ENCODE results near the gene RPA3. TPM values are rescaled to one million over a fixed set of nuclear protein-coding genes. Genes with fewer than 3 reads are reported as not detected.
"Not testable (repeated sequence)": the region's sequence is repeated elsewhere in the genome, so short reads cannot be mapped to it uniquely, and the experiment has no call there.

Gene RPA3
- total RNA-seq, 3 donors from 2014 or later (not counting 1 experiment from before 2014, with no cell fraction given) = 14.2 to 25.9 (median 22.6) TPM

- H3K4me1 Mint-ChIP-seq = peaks cover 28 to 31% of the 10 kb centered on the region in 2 donors
- H3K27me3 Mint-ChIP-seq (ENCODE audit: low read depth in 2 of 2) = no peaks in the 10 kb centered on the region
- peaks cover 10% of the 10 kb centered on the region for H3K36me3 Mint-ChIP-seq
- H3K27ac Mint-ChIP-seq = peak overlapping the region in 1 of 2 donors; percentile 2
- no peak for TF ChIP-seq CTCF (IDR thresholded peaks at IDR 0.05)
- no peaks in the 10 kb centered on the region for H3K4me1 ChIP-seq (ENCODE audit: control insufficient read depth, insufficient read depth, low read length)
- H3K4me3 Mint-ChIP-seq = no peak overlapping the region
- H3K27ac ChIP-seq (ENCODE audit: low read length) = no peak overlapping the region
- DNase-seq (no peak), ATAC-seq (no peak)
- H3K4me3 ChIP-seq (ENCODE audit: low read length) = no peak overlapping the region
- peaks cover 2 to 4% of the 10 kb centered on the region in 2 donors for H3K9me3 Mint-ChIP-seq
- 86% methylated on average over 2 of the region's 3 CpGs for WGBS (ENCODE audit: insufficient coverage)
- intact Hi-C loops (cut with micrococcal nuclease) = no loop called here
- no peaks in the 10 kb centered on the region for H3K9me3 ChIP-seq (ENCODE audit: control insufficient read depth, insufficient read depth, low read length)
- H3K36me3 ChIP-seq (ENCODE audit: control insufficient read depth, insufficient read depth, low read length) = no peaks in the 10 kb centered on the region
- no peaks in the 10 kb centered on the region for H3K27me3 ChIP-seq (ENCODE audit: control insufficient read depth, insufficient read depth, low read length)
Measured at GRCh38 chr7:7664291-7664690, 54.1 kb downstream of the RPA3 start.

- intact Hi-C loops (cut with micrococcal nuclease) = no loop called here
- Mint-ChIP-seq H3K4me1 (peaks cover 35 to 37% of the 10 kb centered on the region in 2 donors), H3K27ac (no peak overlapping the region), H3K36me3 (peaks cover 14% of the 10 kb centered on the region), H3K27me3 (ENCODE audit: low read depth in 2 of 2) (no peaks in the 10 kb centered on the region), H3K4me3 (no peak overlapping the region), H3K9me3 (peaks cover 4 to 8% of the 10 kb centered on the region in 2 donors)
- H3K9me3 ChIP-seq (ENCODE audit: control insufficient read depth, insufficient read depth, low read length) = no peaks in the 10 kb centered on the region
- ATAC-seq (no peak), DNase-seq (peak in 1 of 2 donors; percentile 13)
- no peaks in the 10 kb centered on the region for H3K4me1 ChIP-seq (ENCODE audit: control insufficient read depth, insufficient read depth, low read length)
- H3K27me3 ChIP-seq (ENCODE audit: control insufficient read depth, insufficient read depth, low read length) = no peaks in the 10 kb centered on the region
- H3K27ac ChIP-seq (ENCODE audit: low read length) = no peak overlapping the region
- H3K36me3 ChIP-seq (ENCODE audit: control insufficient read depth, insufficient read depth, low read length) = no peaks in the 10 kb centered on the region
- no peak overlapping the region for H3K4me3 ChIP-seq (ENCODE audit: low read length)
- over 99% methylated on average over 6 of the region's 6 CpGs for WGBS (ENCODE audit: insufficient coverage)
- no peak for TF ChIP-seq CTCF (IDR thresholded peaks at IDR 0.05)
Measured at GRCh38 chr7:7662527-7662926, 55.9 kb downstream of the RPA3 start.

- peaks cover 14% of the 10 kb centered on the region for H3K36me3 Mint-ChIP-seq
- H3K27me3 Mint-ChIP-seq (ENCODE audit: low read depth in 2 of 2); H3K4me3 Mint-ChIP-seq; DNase-seq; H3K27ac ChIP-seq (ENCODE audit: low read length); H3K4me1 ChIP-seq (ENCODE audit: control insufficient read depth, insufficient read depth, low read length); H3K27ac Mint-ChIP-seq; H3K9me3 Mint-ChIP-seq; H3K36me3 ChIP-seq (ENCODE audit: control insufficient read depth, insufficient read depth, low read length); intact Hi-C loops (cut with micrococcal nuclease); H3K4me3 ChIP-seq (ENCODE audit: low read length); H3K27me3 ChIP-seq (ENCODE audit: control insufficient read depth, insufficient read depth, low read length); H3K9me3 ChIP-seq (ENCODE audit: control insufficient read depth, insufficient read depth, low read length); ATAC-seq: not testable (repeated sequence)
- peaks cover 58 to 63% of the 10 kb centered on the region in 2 donors for H3K4me1 Mint-ChIP-seq
- 100% methylated on average over 3 of the region's 3 CpGs for WGBS (ENCODE audit: insufficient coverage)
Measured at GRCh38 chr7:7656459-7656858, 61.9 kb downstream of the RPA3 start.

- H3K27ac ChIP-seq (ENCODE audit: low read length) = no peak overlapping the region
- H3K4me3 Mint-ChIP-seq = no peak overlapping the region
- no peak overlapping the region for H3K4me3 ChIP-seq (ENCODE audit: low read length)
- no peaks in the 10 kb centered on the region for H3K27me3 ChIP-seq (ENCODE audit: control insufficient read depth, insufficient read depth, low read length)
- peaks cover 13% of the 10 kb centered on the region for H3K36me3 Mint-ChIP-seq
- no peaks in the 10 kb centered on the region for H3K4me1 ChIP-seq (ENCODE audit: control insufficient read depth, insufficient read depth, low read length)
- no peaks in the 10 kb centered on the region for H3K9me3 ChIP-seq (ENCODE audit: control insufficient read depth, insufficient read depth, low read length)
- H3K27me3 Mint-ChIP-seq (ENCODE audit: low read depth in 2 of 2) = no peaks in the 10 kb centered on the region
- 82% methylated on average over 2 of the region's 4 CpGs for WGBS (ENCODE audit: insufficient coverage)
- no peaks in the 10 kb centered on the region for H3K36me3 ChIP-seq (ENCODE audit: control insufficient read depth, insufficient read depth, low read length)
- DNase-seq (no peak), ATAC-seq (no peak)
- H3K4me1 Mint-ChIP-seq = peaks cover 48 to 57% of the 10 kb centered on the region in 2 donors
- TF ChIP-seq CTCF (IDR thresholded peaks at IDR 0.05) = no peak
- no peak overlapping the region for H3K27ac Mint-ChIP-seq
- intact Hi-C loops (cut with micrococcal nuclease) = no loop called here
- H3K9me3 Mint-ChIP-seq = peaks cover 4 to 8% of the 10 kb centered on the region in 2 donors
Measured at GRCh38 chr7:7654964-7655715, 63.3 kb downstream of the RPA3 start.
